ENCODE measurements around the gene TAGLN3. TPM values are rescaled to one million over a fixed set of nuclear protein-coding genes. Genes with fewer than 3 reads are reported as not detected.

TAGLN3 gene
- total and polyA plus RNA-seq, 2 donors (not counting 3 experiments of a cell fraction or from before 2014, with no cell fraction given) = not detected

DNA sequence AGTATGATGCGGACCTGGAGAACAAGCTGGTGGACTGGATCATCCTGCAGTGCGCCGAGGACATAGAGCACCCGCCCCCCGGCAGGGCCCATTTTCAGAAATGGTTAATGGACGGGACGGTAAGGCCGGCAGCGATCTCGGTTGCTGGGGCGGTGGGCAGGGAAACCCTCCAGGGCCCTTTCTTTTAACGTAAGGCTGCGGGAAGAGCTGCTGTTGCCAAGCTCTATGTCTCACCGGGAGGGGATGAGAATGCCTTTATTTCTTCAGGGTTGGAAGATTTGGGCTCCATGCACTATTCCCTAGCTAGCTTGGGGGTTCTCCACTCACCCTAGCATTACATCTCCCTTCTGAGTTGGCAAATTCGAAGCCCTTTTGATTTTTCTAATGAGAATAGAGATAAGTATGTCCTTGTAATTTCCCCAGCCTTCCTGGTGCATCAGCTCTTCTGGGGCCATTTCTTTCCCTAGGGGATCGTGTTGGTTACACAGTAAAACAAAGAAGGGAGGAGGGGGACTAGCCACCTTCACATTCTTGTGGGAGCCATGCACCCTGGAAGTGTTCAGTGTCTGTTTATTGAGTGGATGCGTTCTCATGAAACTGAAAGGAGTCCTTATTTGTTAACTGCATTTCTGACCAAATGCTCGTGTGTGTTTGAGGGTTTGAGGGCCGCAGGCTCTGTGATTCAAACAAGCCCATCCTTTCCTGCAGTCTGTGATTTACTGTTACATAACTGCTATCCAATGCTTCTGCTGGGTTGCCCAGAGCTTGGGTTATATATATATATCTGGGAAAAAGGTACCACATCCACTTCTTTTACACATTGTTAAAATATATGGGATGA, 982 bp downstream of the TAGLN3 start:
- DNase-seq (ENCODE audit: low read depth, low spot score) (no peak), FAIRE-seq (peak; percentile 28)
- Histone ChIP-seq H3K36me3 (ENCODE audit: control insufficient read depth in 2 of 2, extremely low read depth in 1 of 2, insufficient read depth in 2 of 2, low read length in 2 of 2) (no peaks in the 10 kb centered on the region), H2AFZ (ENCODE audit: low read depth, low read length) (peak overlapping the region; percentile 98), H3K4me1 (ENCODE audit: control insufficient read depth, extremely low read depth, insufficient read depth, low read length) (peaks cover 10% of the 10 kb centered on the region), H3K9ac (replicated peaks; ENCODE audit: extremely low read depth, insufficient read depth, low read length) (no peak overlapping the region), H3K27me3 (ENCODE audit: control insufficient read depth in 2 of 2, insufficient read depth in 2 of 2, low read length in 2 of 2) (no peaks in the 10 kb centered on the region), H3K79me2 (ENCODE audit: control insufficient read depth, insufficient read depth, low read length) (no peaks in the 10 kb centered on the region), H3K27ac (ENCODE audit: insufficient read depth, low read depth, low read length) (no peak overlapping the region), H4K20me1 (replicated peaks; ENCODE audit: control insufficient read depth, extremely low read depth, insufficient read depth, low read length) (no peaks in the 10 kb centered on the region), H3K9me1 (replicated peaks; ENCODE audit: control insufficient read depth, extremely low read depth, insufficient read depth, low read length) (no peaks in the 10 kb centered on the region), H3K4me3 (replicated peaks in 1 of 3; ENCODE audit: insufficient read depth in 1 of 3, low read depth in 1 of 3, low read length in 3 of 3) (peak overlapping the region in 1 of 3 experiments; percentile 11), H3K4me2 (ENCODE audit: insufficient read depth, low read length) (peak overlapping the region; percentile 87), H3K9me3 (replicated peaks; ENCODE audit: control insufficient read depth, insufficient read depth, low read length) (no peaks in the 10 kb centered on the region)
- no TSS peak for BruUV-seq (replicated peaks)
- no peak for TF ChIP-seq MAX (IDR thresholded peaks at IDR 0.05; ENCODE audit: insufficient read depth, insufficient read length)
- no peak for TF ChIP-seq MYC (IDR thresholded peaks at IDR 0.05; ENCODE audit: low read depth, low read length)
- TF ChIP-seq EZH2 (IDR thresholded peaks at IDR 0.05; ENCODE audit: borderline replicate concordance, low read depth, low read length, severe bottlenecking) = no peak
- no peak for TF ChIP-seq FOS (IDR thresholded peaks at IDR 0.05; ENCODE audit: borderline replicate concordance, insufficient read depth, low read length)
- no peak for TF ChIP-seq JUN (IDR thresholded peaks at IDR 0.05; ENCODE audit: borderline replicate concordance, insufficient read depth, insufficient read length, low read depth)
- no peak for TF ChIP-seq GATA2 (IDR thresholded peaks at IDR 0.05; ENCODE audit: insufficient read depth, insufficient read length, low read depth, low read length)
- TF ChIP-seq CTCF (IDR thresholded peaks at IDR 0.05; ENCODE audit: extremely low read depth in 1 of 2, insufficient read depth in 1 of 2, low read depth in 1 of 2, low read length in 2 of 2) = no peak
- TF ChIP-seq POLR2A (IDR thresholded peaks at IDR 0.05; ENCODE audit: low read depth, low read length) = no peak
- no peak for TF ChIP-seq POLR2AphosphoS5 (IDR thresholded peaks at IDR 0.05; ENCODE audit: insufficient read depth, low read depth, low read length)
- ChIA-PET CTCF (interaction anchor here (1.1 to 14.6 kb wide), 6 partner anchors 9 to 112 kb away, joined by 4 to 291 read pairs (median 8); partner anchors contain the start of gene ABHD10), POLR2A (no interaction called here)
- dilution Hi-C loops (cut with MboI; ENCODE audit: extremely low pct_ligation_motif_present, low sequenced_read_pairs) = no loop called here
- intact Hi-C loops (cut with micrococcal nuclease) = no loop called here

All from endothelial cell of umbilical vein (primary cell).